Fibroblast of lung (primary cell): ENCODE results near the gene AMDHD2. TPM values are rescaled to one million over a fixed set of nuclear protein-coding genes. Genes with fewer than 3 reads are reported as not detected.
"Not testable (repeated sequence)": the region's sequence is repeated elsewhere in the genome, so short reads cannot be mapped to it uniquely, and the experiment has no call there.

Experiments used
- DNase-seq, 2 donors: peaks; one replicate each; pipeline versions ENCODE4 v3.0.0 to v3.0.0-alpha.2; 2010; ENCODE audit warnings: low read depth in 2 of 2
- H2AFZ ChIP-seq: 2 replicates; pipeline ENCODE4 v1.5.1; 2012; ENCODE audit warnings: low read length, control low read depth, inconsistent platforms
- H3K27ac ChIP-seq: 2 replicates; pipeline ENCODE4 v1.5.1; 2011; ENCODE audit warnings: low read length, control low read depth; ENCODE audit not compliant: insufficient read depth
- H3K27me3 ChIP-seq: 2 replicates; pipeline ENCODE4 v1.5.1; 2011; ENCODE audit warnings: mild to moderate bottlenecking, low read length; ENCODE audit not compliant: control insufficient read depth, insufficient read depth
- H3K36me3 ChIP-seq: 2 replicates; pipeline ENCODE4 v1.5.1; 2011; ENCODE audit warnings: low read length; ENCODE audit not compliant: control insufficient read depth, insufficient read depth
- H3K4me1 ChIP-seq: 2 replicates; pipeline ENCODE4 v1.5.1; 2011; ENCODE audit warnings: low read length; ENCODE audit not compliant: control insufficient read depth, insufficient read depth; ENCODE audit errors: extremely low read depth
- H3K4me2 ChIP-seq: 2 replicates; pipeline ENCODE4 v1.5.1; 2011; ENCODE audit warnings: low read length, control low read depth; ENCODE audit not compliant: insufficient read depth; ENCODE audit errors: extremely low read depth
- H3K4me3 ChIP-seq, 4 experiments: fragments of 200-600 bp in 1 of 4; sonication (generic) in 1 of 4; replicated peaks in 1 of 4; 2 replicates each; pipeline ENCODE4 v1.5.1; 2011 to 2016; ENCODE audit warnings: low read length in 4 of 4, low read depth in 3 of 4, mild to moderate bottlenecking in 3 of 4, control low read depth in 2 of 4, inconsistent platforms in 1 of 4, mixed read lengths in 1 of 4; ENCODE audit not compliant: insufficient read depth in 1 of 4; ENCODE audit errors: control extremely low read depth in 1 of 4
- H3K79me2 ChIP-seq: 2 replicates; pipeline ENCODE4 v1.5.1; 2012; ENCODE audit warnings: mild to moderate bottlenecking, low read length, inconsistent platforms; ENCODE audit not compliant: control insufficient read depth, insufficient read depth
- H3K9ac ChIP-seq: 2 replicates; pipeline ENCODE4 v1.5.1; 2011; ENCODE audit warnings: mild to moderate bottlenecking, low read length, control low read depth; ENCODE audit not compliant: insufficient read depth
- H3K9me3 ChIP-seq: 2 replicates; pipeline ENCODE4 v1.5.1; 2012; ENCODE audit warnings: low read depth, low read length; ENCODE audit not compliant: control insufficient read depth, insufficient read depth
- H4K20me1 ChIP-seq: 2 replicates; pipeline ENCODE4 v1.5.1; 2011; ENCODE audit warnings: low read length; ENCODE audit not compliant: control insufficient read depth, insufficient read depth; ENCODE audit errors: extremely low read depth
- polyA plus RNA-seq, 2 donors: library from polyadenylated mRNA; depleted of rRNA in 1 of 2; stranded (reverse) in 1 of 2; unstranded in 1 of 2; fragments of >200 nt; gene quantifications; 2 replicates each; pipeline ENCODE4 v1.2.1, GENCODE V29; 2011 to 2012; ENCODE audit warnings: missing spikeins in 1 of 2
- total RNA-seq: library from RNA; depleted of rRNA; stranded (reverse); fragments of >200 nt; gene quantifications from 2 replicates; pipeline ENCODE4 v1.2.1, GENCODE V29; 2014
- TF ChIP-seq, protein P1 (sequence below), 2 donors: IDR thresholded peaks in 1 of 2; conservative IDR thresholded peaks in 1 of 2; 1 replicate in 1 of 2; 2 replicates in 1 of 2; pipeline ENCODE4 v1.5.1; 2011 to 2012; ENCODE audit warnings: low read length in 2 of 2, control low read depth in 1 of 2, inconsistent platforms in 1 of 2, low read depth in 1 of 2, mild to moderate bottlenecking in 1 of 2

AMDHD2 gene
- total and polyA plus RNA-seq, 2 donors (not counting 1 experiment from before 2014, with no cell fraction given), result 10.8 to 37.2 TPM

DNA sequence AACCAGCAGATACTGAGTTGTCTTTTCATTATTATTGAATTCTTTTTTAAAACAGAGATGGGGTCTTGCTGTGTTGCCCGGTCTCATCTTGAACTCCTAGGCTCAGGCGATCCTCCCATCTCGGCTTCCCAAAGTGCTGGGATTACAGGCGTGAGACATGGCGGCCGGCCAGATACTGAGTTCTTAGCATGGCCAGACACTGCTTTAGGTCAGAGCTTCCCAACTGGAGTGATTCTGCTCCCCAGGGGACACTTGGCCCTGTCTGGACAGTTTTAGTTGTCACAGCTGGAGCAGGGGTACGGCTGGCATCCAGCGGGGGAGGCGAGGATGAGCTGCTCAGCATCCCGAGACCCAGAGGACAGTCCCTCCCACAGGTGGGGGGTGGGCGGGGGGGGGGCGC is 58.7 kb downstream of the AMDHD2 start:
- not testable (repeated sequence) for H3K9me3 ChIP-seq, H4K20me1 ChIP-seq, H3K79me2 ChIP-seq, H2AFZ ChIP-seq, H3K4me3 ChIP-seq, H3K27me3 ChIP-seq, DNase-seq, H3K4me1 ChIP-seq, H3K27ac ChIP-seq, H3K9ac ChIP-seq, H3K4me2 ChIP-seq, H3K36me3 ChIP-seq

DNA sequence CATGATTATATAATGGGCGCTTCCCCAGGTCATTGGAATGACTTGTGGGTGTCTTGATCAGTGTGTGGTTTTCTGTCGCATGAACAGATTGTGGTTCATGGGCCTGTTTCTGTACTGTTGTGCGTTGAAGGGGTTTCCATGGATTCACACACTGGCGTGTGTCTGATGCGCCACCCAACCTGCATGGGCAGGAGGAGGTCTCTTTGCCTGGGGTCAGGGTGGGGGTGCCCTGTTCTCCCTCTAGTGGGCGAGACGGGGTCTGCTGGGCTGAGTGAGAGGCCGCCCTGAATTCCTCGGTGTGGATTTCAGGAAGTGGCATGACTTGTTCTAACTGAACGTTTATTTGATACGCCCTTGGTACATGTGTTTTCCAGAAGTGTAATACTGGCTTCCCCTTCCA is 60.0 kb downstream of the AMDHD2 start:
- H3K79me2 ChIP-seq, H3K9me3 ChIP-seq, H3K9ac ChIP-seq, H3K36me3 ChIP-seq, H2AFZ ChIP-seq, H3K4me3 ChIP-seq, H3K27ac ChIP-seq, H3K4me1 ChIP-seq, DNase-seq, H3K4me2 ChIP-seq, H3K27me3 ChIP-seq, H4K20me1 ChIP-seq: not testable (repeated sequence)
- TF ChIP-seq, protein P1, sequence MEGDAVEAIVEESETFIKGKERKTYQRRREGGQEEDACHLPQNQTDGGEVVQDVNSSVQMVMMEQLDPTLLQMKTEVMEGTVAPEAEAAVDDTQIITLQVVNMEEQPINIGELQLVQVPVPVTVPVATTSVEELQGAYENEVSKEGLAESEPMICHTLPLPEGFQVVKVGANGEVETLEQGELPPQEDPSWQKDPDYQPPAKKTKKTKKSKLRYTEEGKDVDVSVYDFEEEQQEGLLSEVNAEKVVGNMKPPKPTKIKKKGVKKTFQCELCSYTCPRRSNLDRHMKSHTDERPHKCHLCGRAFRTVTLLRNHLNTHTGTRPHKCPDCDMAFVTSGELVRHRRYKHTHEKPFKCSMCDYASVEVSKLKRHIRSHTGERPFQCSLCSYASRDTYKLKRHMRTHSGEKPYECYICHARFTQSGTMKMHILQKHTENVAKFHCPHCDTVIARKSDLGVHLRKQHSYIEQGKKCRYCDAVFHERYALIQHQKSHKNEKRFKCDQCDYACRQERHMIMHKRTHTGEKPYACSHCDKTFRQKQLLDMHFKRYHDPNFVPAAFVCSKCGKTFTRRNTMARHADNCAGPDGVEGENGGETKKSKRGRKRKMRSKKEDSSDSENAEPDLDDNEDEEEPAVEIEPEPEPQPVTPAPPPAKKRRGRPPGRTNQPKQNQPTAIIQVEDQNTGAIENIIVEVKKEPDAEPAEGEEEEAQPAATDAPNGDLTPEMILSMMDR (conservative IDR thresholded peaks at IDR 0.05 in 1 of 2, IDR thresholded peaks at IDR 0.05 in 1 of 2; ENCODE audit: low read depth in 1 of 2, low read length in 2 of 2), result peak in 1 of 2 donors; percentile 17

DNA sequence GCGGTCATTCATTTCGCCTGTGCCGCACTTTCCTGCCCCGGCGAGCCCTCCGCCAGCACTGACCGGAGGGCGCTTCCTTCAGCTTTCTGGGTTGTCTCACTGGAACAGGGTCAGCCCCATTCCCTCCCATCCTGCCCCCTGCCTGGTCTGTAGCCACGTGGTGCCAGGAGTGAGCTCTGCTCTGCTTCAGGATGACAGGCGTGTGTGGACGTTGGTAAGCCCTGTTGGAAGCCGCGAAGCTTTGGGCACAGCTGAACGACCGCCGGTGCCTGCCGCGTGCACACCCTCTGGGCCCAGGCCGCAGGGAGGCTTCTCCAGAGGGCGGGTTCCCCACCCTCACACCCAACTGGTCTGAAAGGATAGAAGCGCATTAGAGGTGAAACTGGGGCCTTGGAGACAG is 60.6 kb downstream of the AMDHD2 start:
- not testable (repeated sequence) for DNase-seq, H3K27me3 ChIP-seq, H3K9ac ChIP-seq, H3K4me2 ChIP-seq, H4K20me1 ChIP-seq, H3K4me1 ChIP-seq, H3K36me3 ChIP-seq, H3K79me2 ChIP-seq, H2AFZ ChIP-seq, H3K4me3 ChIP-seq, H3K9me3 ChIP-seq, H3K27ac ChIP-seq

Other genes with a start within 250 kb of the AMDHD2 start
- 1.5 and 6.1 TPM in 2 replicates for gene ABCA3, start 179.6 kb upstream of the AMDHD2 start, total RNA-seq
- gene ABCA3, start 179.6 kb upstream of the AMDHD2 start, polyA plus RNA-seq, result 1.7 and 3.2 TPM in 2 replicates
- 3.6 and 7.3 TPM in 2 replicates for gene CCNF, start 90.9 kb upstream of the AMDHD2 start, total RNA-seq
- gene CCNF, start 90.9 kb upstream of the AMDHD2 start, polyA plus RNA-seq, result 3.8 and 11.8 TPM in 2 replicates
- gene TEDC2, start 60.3 kb upstream of the AMDHD2 start, total RNA-seq, result 1.0 and 1.7 TPM in 2 replicates
- 1.2 and 2.7 TPM in 2 replicates for gene TEDC2, start 60.3 kb upstream of the AMDHD2 start, polyA plus RNA-seq
- 1.3 and 2.1 TPM in 2 replicates for gene NTN3, start 49.1 kb upstream of the AMDHD2 start, total RNA-seq
- gene NTN3, start 49.1 kb upstream of the AMDHD2 start, polyA plus RNA-seq, result 0.08 TPM in 2 replicates
- gene TBC1D24, start 45.2 kb upstream of the AMDHD2 start, total RNA-seq, result 8.5 and 10.9 TPM in 2 replicates
- gene TBC1D24, start 45.2 kb upstream of the AMDHD2 start, polyA plus RNA-seq, result 6.3 and 6.7 TPM in 2 replicates
- gene ATP6V0C, start 6.4 kb upstream of the AMDHD2 start, total RNA-seq, result 5.1 and 11.2 TPM in 2 replicates
- 43.0 and 53.9 TPM in 2 replicates for gene ATP6V0C, start 6.4 kb upstream of the AMDHD2 start, polyA plus RNA-seq
- not detected in 2 replicates for gene CEMP1, start 11.0 kb downstream of the AMDHD2 start, total RNA-seq
- not detected in 2 replicates for gene CEMP1, start 11.0 kb downstream of the AMDHD2 start, polyA plus RNA-seq
- gene PDPK1, start 17.6 kb downstream of the AMDHD2 start, total RNA-seq, result 17.7 and 25.9 TPM in 2 replicates
- 30.7 and 32.1 TPM in 2 replicates for gene PDPK1, start 17.6 kb downstream of the AMDHD2 start, polyA plus RNA-seq
- gene KCTD5, start 162.2 kb downstream of the AMDHD2 start, total RNA-seq, result 15.2 and 21.6 TPM in 2 replicates
- gene KCTD5, start 162.2 kb downstream of the AMDHD2 start, polyA plus RNA-seq, result 25.9 and 35.2 TPM in 2 replicates
- gene PRSS27, start 199.9 kb downstream of the AMDHD2 start, total RNA-seq, result 1.0 and 1.2 TPM in 2 replicates
- gene PRSS27, start 199.9 kb downstream of the AMDHD2 start, polyA plus RNA-seq, result 0.16 and 0.24 TPM in 2 replicates
- gene SRRM2, start 232.3 kb downstream of the AMDHD2 start, total RNA-seq, result 43.9 and 74.3 TPM in 2 replicates
- 55.2 and 85.6 TPM in 2 replicates for gene SRRM2, start 232.3 kb downstream of the AMDHD2 start, polyA plus RNA-seq